Hematopoietic multipotent progenitor cell treated with erythropoietin and hydrocortisone succinate and interleukin-3 and kit ligand, for 4 days (in vitro differentiated cells): ENCODE measurements around the gene PRRG4.
"Not testable (repeated sequence)": the region's sequence is repeated elsewhere in the genome, so short reads cannot be mapped to it uniquely, and the experiment has no call there.

Experiments used
- DNase-seq: peaks from one replicate; pipeline ENCODE4 v3.0.0-alpha.2; 2015

PRRG4 gene

GRCh38 chr11:32887707-32888383, 58.1 kb downstream of the PRRG4 start:
- not testable (repeated sequence) for DNase-seq

DNA sequence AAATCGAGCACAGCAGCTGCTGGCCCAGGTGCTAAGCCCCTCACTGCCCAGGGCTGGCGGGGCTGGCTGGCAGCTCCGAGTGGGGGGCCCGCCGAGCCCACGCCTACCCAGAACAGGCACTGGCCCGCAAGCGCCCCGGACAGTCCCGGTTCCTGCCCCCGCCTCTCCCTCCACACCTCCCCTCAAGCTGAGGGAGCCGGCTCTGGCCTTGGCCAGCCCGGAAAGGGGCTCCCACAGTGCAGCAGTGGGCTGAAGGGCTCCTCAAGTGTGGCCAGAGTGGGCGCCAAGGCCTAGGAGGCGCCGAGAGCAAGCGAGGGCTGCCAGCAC, 58.6 kb downstream of the PRRG4 start:
- DNase-seq, result not testable (repeated sequence)

- no peak for DNase-seq
Measured at GRCh38 chr11:32888805-32889204, 59.1 kb downstream of the PRRG4 start.

DNA sequence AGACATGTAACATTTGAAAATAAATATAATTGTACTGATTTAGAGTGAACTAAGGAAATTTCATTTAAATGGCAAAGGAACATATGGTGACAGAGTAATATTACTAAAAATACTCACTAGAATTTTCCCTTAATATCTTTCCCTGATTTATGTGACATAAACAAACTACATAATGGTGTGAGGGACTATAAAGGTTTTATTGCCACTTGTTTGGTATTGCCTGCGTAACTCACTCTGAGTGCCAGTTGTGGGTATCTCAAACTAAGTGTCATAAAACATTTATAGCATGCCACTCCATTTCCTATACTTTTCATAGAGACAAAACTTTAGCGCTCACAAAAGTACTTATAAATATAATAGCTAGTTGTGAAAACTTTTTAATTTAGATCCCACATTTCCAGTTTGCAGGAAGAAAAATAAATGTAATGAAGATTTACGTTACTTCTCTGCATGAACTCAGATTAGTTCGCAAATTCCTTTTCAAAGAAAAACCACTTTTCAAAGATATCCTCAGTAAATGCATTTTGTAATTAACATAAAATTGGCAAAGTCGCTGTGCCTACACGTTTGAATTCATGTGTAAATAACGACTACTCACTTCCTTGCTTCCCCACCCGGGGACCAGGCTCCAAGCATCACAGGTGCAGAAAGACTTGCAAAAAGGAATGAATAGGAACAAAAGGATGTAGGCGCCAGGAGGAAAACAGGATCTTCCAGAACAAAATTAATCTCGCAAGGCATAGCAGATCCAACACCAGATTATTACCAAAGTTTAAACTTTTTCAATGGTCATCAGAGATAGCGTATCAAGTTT, 61.3 kb downstream of the PRRG4 start:
- DNase-seq, result peak; percentile 17

GRCh38 chr11:32891657-32892354, 62.1 kb downstream of the PRRG4 start:
- DNase-seq, result peak; percentile 67

DNA sequence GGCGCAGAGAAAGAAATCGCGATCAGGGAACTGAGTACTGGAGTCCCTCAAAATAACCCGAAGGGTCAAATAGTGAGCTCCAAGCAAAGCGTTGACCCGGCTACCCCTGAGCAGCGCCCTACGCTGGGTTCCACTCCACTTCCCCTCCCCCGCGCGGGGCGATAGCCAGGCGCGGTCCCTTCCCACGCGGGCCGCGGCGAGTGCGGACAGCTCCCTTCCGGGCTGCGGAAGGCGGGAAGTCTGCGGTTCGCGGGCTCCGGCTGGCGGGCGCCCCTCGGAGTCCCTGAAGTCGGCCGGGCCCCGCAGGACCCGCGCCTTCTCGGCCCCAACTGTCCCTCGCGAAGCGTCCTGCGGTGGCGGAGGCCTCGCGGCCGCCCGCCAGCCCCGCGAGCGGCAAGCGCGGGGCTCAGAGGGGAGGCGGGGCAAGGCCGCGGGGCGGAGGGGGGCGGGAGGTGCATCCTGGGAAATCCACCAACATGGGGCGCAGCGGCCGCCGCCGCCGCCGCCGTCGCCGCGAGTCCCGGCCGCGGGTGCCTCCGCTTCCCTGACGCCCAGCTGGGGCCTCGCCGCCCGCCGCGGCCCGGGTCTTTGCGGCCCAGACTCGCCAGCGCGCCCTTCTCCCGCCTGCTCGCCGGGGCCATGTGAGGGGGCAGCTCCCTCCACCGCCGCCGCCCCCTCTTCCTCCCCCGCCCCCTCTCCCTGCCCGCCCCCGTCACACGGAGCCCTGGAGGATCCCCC, 62.8 kb downstream of the PRRG4 start, which contains the start of gene QSER1:
Gene QSER1, plus strand, starts transcription at position 457 of the 738 bp plus-strand sequence. CDS start 315 bp downstream, outside the sequence.
- peak; percentile 90 for DNase-seq

DNA sequence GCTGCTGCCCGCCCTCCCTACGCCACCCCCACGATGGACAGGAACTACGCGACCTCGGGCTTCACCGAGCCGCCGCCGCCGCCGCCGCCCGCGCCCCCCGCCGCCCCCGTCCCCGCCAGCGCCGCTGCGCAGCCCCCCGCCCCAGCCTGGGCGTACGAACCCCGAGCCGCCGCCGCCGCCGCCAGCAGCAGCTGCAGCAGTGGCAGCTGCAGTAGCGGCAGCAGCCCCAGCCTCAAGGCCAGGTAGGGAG, 63.3 kb downstream of the PRRG4 start:
- DNase-seq, result no peak

DNA sequence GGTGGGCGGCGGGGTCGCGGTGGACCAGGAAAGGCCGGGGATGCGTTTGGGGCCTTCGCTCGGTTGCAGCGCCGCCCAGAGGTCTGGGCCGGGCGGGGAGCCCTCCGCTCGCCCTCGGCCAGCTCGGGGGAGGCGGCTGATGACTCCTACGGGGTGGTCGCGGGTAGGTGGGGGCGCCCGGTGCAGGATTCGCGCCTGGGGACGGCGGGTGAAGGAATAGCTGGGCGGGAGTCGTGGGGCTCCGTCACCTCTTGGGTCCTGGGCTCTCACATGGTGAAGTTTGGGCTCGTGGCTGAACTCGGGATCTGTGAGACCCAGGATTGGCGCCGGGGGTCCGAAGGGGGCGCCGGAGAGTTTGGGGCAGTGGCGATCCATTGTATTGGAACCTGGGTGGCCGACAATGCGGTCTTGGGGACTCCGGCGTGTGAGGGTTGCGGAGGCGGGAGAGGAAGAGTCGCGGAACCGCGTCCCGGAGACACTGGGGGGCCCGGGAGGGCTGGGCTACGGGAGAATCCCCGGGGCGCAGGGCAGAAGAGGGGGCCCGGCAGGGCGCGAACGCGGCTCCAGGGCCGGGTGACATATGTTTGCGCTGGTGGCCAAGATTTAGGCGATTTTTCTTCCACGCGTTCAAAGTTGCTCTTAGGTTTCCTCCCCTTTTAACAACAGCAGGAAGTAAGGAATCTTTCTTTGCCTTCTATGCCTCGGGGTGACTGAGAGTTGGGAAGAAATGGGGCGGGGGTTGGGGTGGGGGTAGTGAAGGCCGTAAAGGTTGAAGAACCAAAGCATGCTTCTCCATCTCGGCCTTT, 63.8 kb downstream of the PRRG4 start:
- peak; percentile 81 for DNase-seq

DNA sequence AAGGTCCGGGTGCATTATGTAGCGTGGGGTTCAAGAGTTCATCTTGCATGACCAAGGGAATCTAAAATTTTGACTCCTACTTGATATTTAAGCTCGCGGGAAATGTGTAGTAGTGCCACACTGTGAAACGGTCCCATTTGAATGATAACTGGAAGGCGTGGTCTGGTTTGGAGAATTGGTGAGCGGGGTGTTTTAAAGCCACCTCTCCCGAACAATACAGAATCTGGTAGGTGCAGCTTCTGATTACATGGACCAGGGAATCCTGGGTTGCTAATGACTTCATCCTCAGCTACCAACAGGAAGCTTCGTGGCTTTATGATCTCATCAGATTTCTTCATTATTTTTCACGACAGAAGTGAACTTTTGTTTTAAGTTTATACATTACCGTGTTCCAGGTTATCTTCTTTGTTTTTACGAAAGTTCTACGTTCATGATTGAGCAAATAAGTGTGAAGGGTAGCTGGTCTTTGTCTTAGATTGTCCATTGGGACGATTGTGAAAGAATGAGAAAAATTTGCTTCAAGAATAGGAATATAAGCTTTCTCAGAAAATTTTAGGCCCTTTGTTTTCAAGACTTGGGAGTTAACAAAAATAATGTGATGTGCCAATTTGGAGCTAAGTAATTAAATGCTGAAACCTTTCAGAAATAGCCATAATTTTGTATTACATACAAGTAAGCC, 64.6 kb downstream of the PRRG4 start:
- DNase-seq, result peak; percentile 89

DNA sequence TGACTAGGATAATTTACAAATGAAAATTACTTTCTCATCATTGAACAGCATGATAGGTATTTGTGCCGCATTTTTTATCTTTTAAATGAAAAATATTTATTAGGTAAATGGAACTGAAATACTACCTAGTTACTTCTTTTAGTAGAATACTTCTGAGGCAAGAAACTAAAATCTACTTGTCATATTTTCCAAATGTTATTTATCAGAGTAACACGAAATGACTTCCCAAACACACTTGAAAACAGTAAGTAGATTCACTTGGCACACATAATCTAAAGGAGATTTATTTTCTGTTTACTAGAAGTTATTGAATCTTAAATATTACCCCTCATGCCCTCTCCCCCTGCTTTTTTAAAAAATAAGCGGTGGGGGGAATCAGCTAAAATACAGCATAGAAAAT, 65.2 kb downstream of the PRRG4 start:
- DNase-seq, result no peak

- peak; percentile 6 for DNase-seq
Measured at GRCh38 chr11:32895471-32895870, 65.7 kb downstream of the PRRG4 start.

GRCh38 chr11:32897103-32897502, 67.4 kb downstream of the PRRG4 start:
- no peak for DNase-seq

GRCh38 chr11:32899438-32899837, 69.7 kb downstream of the PRRG4 start:
- DNase-seq, result no peak

- no peak for DNase-seq
Measured at GRCh38 chr11:32902089-32902665, 72.5 kb downstream of the PRRG4 start.

GRCh38 chr11:32905028-32905667, 75.4 kb downstream of the PRRG4 start:
- DNase-seq, result no peak
